ENCODE data around the gene RXFP1. TPM values are rescaled to one million over a fixed set of nuclear protein-coding genes. Genes with fewer than 3 reads are reported as not detected.

The RXFP1 gene
- total RNA-seq, 6 donors from 2014 or later, result 3.0 to 7.3 (median 4.7) TPM

- TF ChIP-seq POLR2A (IDR thresholded peaks at IDR 0.05) (no peak), EP300 (IDR thresholded peaks at IDR 0.05) (no peak), POLR2AphosphoS5 (IDR thresholded peaks at IDR 0.05) (no peak), CTCF (IDR thresholded peaks at IDR 0.05) (no peak)
- no peaks in the 10 kb centered on the region for H3K27me3 ChIP-seq
- 74 to 83% methylated on average over 8 to 9 of the region's 9 CpGs for WGBS, 2 donors
- no peak for DNase-seq
- H3K27ac ChIP-seq, result no peak overlapping the region
- H3K4me1 ChIP-seq, result peaks cover 0 to 5% (median 0%) of the 10 kb centered on the region in 4 donors
- no peak for ATAC-seq (ENCODE audit: low FRiP score in 2 of 2)
- H3K4me3 ChIP-seq, result no peak overlapping the region
- H3K36me3 ChIP-seq, result no peaks in the 10 kb centered on the region
- H3K9me3 ChIP-seq, result no peaks in the 10 kb centered on the region
Observed at GRCh38 chr4:158540125-158540907, 18.6 kb downstream of the RXFP1 start.

- H3K4me1 ChIP-seq, result peaks cover 0 to 5% (median 0%) of the 10 kb centered on the region in 4 donors
- H3K36me3 ChIP-seq, result no peaks in the 10 kb centered on the region
- no peak for DNase-seq
- no peak for TF ChIP-seq CTCF (IDR thresholded peaks at IDR 0.05)
- TF ChIP-seq POLR2AphosphoS5 (IDR thresholded peaks at IDR 0.05), result no peak
- TF ChIP-seq EP300 (IDR thresholded peaks at IDR 0.05), result no peak
- WGBS, 2 donors, result 80 to 85% methylated on average over 5 of the region's 5 CpGs
- no peaks in the 10 kb centered on the region for H3K9me3 ChIP-seq
- H3K27ac ChIP-seq, result peak overlapping the region in 2 of 4 donors; percentile 57 to 62
- ATAC-seq (ENCODE audit: low FRiP score in 2 of 2), result no peak
- H3K27me3 ChIP-seq, result no peaks in the 10 kb centered on the region
- H3K4me3 ChIP-seq, result no peak overlapping the region
Observed at GRCh38 chr4:158541506-158541905, 19.8 kb downstream of the RXFP1 start.

- H3K4me3 ChIP-seq, result no peak overlapping the region
- WGBS, 2 donors, result 94 to 100% methylated on average over 1 of the region's 1 CpG
- peak overlapping the region in 2 of 4 donors; percentile 11 to 62 for H3K27ac ChIP-seq
Observed at GRCh38 chr4:158543191-158543590, 21.5 kb downstream of the RXFP1 start.

GRCh38 chr4:158544141-158544540 lies 22.5 kb downstream of the RXFP1 start:
- H3K27ac ChIP-seq, result no peak overlapping the region
- no peaks in the 10 kb centered on the region for H3K9me3 ChIP-seq
- no peak for ATAC-seq (ENCODE audit: low FRiP score in 2 of 2)
- H3K4me1 ChIP-seq, result peaks cover 0 to 5% (median 0%) of the 10 kb centered on the region in 4 donors
- no peaks in the 10 kb centered on the region for H3K36me3 ChIP-seq
- H3K4me3 ChIP-seq, result no peak overlapping the region
- DNase-seq, result no peak
- TF ChIP-seq POLR2AphosphoS5 (IDR thresholded peaks at IDR 0.05) (no peak), CTCF (IDR thresholded peaks at IDR 0.05) (no peak), POLR2A (IDR thresholded peaks at IDR 0.05) (no peak), EP300 (IDR thresholded peaks at IDR 0.05) (no peak)
- H3K27me3 ChIP-seq, result no peaks in the 10 kb centered on the region
- 90 to 94% methylated on average over 1 of the region's 1 CpG for WGBS, 2 donors

More at GRCh38 chr4:158543191-158543590, 21.5 kb downstream of the RXFP1 start:
- H3K9me3 ChIP-seq, result no peaks in the 10 kb centered on the region
- no peaks in the 10 kb centered on the region for H3K36me3 ChIP-seq
- peaks cover 0 to 5% (median 0%) of the 10 kb centered on the region in 4 donors for H3K4me1 ChIP-seq
- H3K27me3 ChIP-seq, result no peaks in the 10 kb centered on the region
- no peak for ATAC-seq (ENCODE audit: low FRiP score in 2 of 2)
- no peak for DNase-seq
- TF ChIP-seq POLR2A (IDR thresholded peaks at IDR 0.05), result no peak
- no peak for TF ChIP-seq CTCF (IDR thresholded peaks at IDR 0.05)
- no peak for TF ChIP-seq POLR2AphosphoS5 (IDR thresholded peaks at IDR 0.05)

- Histone ChIP-seq H3K4me1 (no peaks in the 10 kb centered on the region), H3K27me3 (no peaks in the 10 kb centered on the region), H3K27ac (no peak overlapping the region), H3K9me3 (no peaks in the 10 kb centered on the region), H3K4me3 (no peak overlapping the region), H3K36me3 (no peaks in the 10 kb centered on the region)
- 68 to 86% methylated on average over 3 of the region's 3 CpGs for WGBS, 2 donors
- DNase-seq (no peak), ATAC-seq (ENCODE audit: low FRiP score in 2 of 2) (no peak)
- TF ChIP-seq POLR2AphosphoS5 (IDR thresholded peaks at IDR 0.05) (no peak), CTCF (IDR thresholded peaks at IDR 0.05) (no peak), POLR2A (IDR thresholded peaks at IDR 0.05) (no peak), EP300 (IDR thresholded peaks at IDR 0.05) (no peak)
Observed at GRCh38 chr4:158553364-158553763, 31.7 kb downstream of the RXFP1 start.
